A549 (cell line): ENCODE data around the gene A4GALT. TPM values are rescaled to one million over a fixed set of nuclear protein-coding genes. Genes with fewer than 3 reads are reported as not detected.
A peak's percentile ranks its signal among the peaks of the same experiment; 100 is the strongest.

Source experiments
- ATAC-seq, 2 experiments: fragments of 200-7000 bp in 1 of 2; fragments of >200 bp in 1 of 2; cut with Nextera tagmentation in 1 of 2; cut with Tn5 transposase in 1 of 2; 3 replicates each; pipeline versions ENCODE4 v1.8.0 to v1.9.1; 2018 to 2020; ENCODE audit warnings: mild to moderate bottlenecking in 1 of 2, moderate library complexity in 1 of 2
- CTCF ChIA-PET: fragments of 300-600 bp; sonication (Branson Sonifier 250); formaldehyde crosslinking; extraction: SDS; loops from one replicate; lab custom pipeline; 2021; ENCODE audit warnings: antibody characterized with exemption, inconsistent platforms; lab: Yijun Ruan, JAX
- POLR2A ChIA-PET: fragments of 350-600 bp; formaldehyde crosslinking; extraction: SDS; loops from one replicate; lab custom pipeline; 2021; ENCODE audit warnings: antibody characterized with exemption, inconsistent platforms; lab: Yijun Ruan, JAX
- DNase-seq, 2 experiments: peaks; one replicate each; pipeline versions ENCODE4 v3.0.0 to v3.0.0-alpha.2; 2011 to 2016; ENCODE audit warnings: low read depth in 1 of 2, low spot score in 1 of 2
- FAIRE-seq: peaks from 2 replicates; lab custom pipeline; 2011; peaks lifted over from hg19 to GRCh38; lab: Jason Lieb, UNC
- H3K27ac ChIP-seq, 2 experiments: fragments of >200 bp; sonication (Bioruptor Twin); formaldehyde crosslinking; 3 replicates each; pipeline ENCODE4 v1.5.1; 2016 to 2017
- H3K4me1 ChIP-seq: fragments of >200 bp; sonication (Bioruptor Twin); formaldehyde crosslinking; 3 replicates; pipeline ENCODE4 v1.6.1; 2016
- H3K4me2 ChIP-seq: fragments of >200 bp; sonication (Bioruptor Twin); formaldehyde crosslinking; 3 replicates; pipeline ENCODE4 v1.6.1; 2016
- H3K4me3 ChIP-seq: fragments of >200 bp; sonication (Bioruptor Twin); formaldehyde crosslinking; 3 replicates; pipeline ENCODE4 v1.5.1; 2016
- H3K9me3 ChIP-seq: fragments of >200 bp; sonication (Bioruptor Twin); formaldehyde crosslinking; 3 replicates; pipeline ENCODE4 v1.6.1; 2016
- CHD4 ChIP-seq: fragments of 200-600 bp; sonication (generic); IDR thresholded peaks from 2 replicates; pipeline ENCODE4 v1.6.1; 2016; ENCODE audit warnings: antibody characterized with exemption, mild to moderate bottlenecking, borderline replicate concordance
- EHMT2 ChIP-seq: fragments of 200-600 bp; sonication (generic); IDR thresholded peaks from 2 replicates; pipeline ENCODE4 v1.6.1; 2016; ENCODE audit warnings: antibody characterized with exemption, low read depth, mild to moderate bottlenecking, moderate library complexity
- FOSL2 ChIP-seq, 2 experiments: fragments of 450-650 bp in 1 of 2; fragments of >200 bp in 1 of 2; sonication (Bioruptor Twin) in 1 of 2; formaldehyde crosslinking; IDR thresholded peaks; 2 replicates each; pipeline versions ENCODE4 v1.5.0 to v1.6.1; 2016 to 2020; ENCODE audit warnings: mild to moderate bottlenecking in 1 of 2, moderate library complexity in 1 of 2
- HEYL ChIP-seq: fragments of 250-450 bp; sonication (Bioruptor Pico); IDR thresholded peaks from 2 replicates; pipeline ENCODE4 v1.8.0; 2021; ENCODE audit warnings: mild to moderate bottlenecking, moderate library complexity
- HOXA7 ChIP-seq: fragments of 250-450 bp; sonication (Bioruptor Pico); IDR thresholded peaks from 2 replicates; pipeline ENCODE4 v1.5.0; 2020; ENCODE audit warnings: mild to moderate bottlenecking, moderate library complexity
- SREBF2 ChIP-seq: fragments of 450-650 bp; IDR thresholded peaks from 2 replicates; pipeline ENCODE4 v1.6.1; 2014; ENCODE audit warnings: mild to moderate bottlenecking, moderate library complexity
- ZNF302 ChIP-seq: fragments of 250-450 bp; sonication (Bioruptor Pico); IDR thresholded peaks from 2 replicates; pipeline ENCODE4 v1.9.0; 2021; ENCODE audit warnings: inconsistent platforms, mild to moderate bottlenecking, moderate library complexity
- ZSCAN20 ChIP-seq: fragments of 250-450 bp; sonication (Bioruptor Pico); IDR thresholded peaks from 2 replicates; pipeline ENCODE4 v1.8.0; 2022; ENCODE audit warnings: mild to moderate bottlenecking, moderate library complexity
- WGBS: methylation state at CpG from one replicate; pipeline ENCODE4 v1.1.6; 2017; ENCODE audit errors: missing lambda C conversion rate; 5-methylcytosine and 5-hydroxymethylcytosine counted together
- polyA plus RNA-seq, 4 experiments: library from polyadenylated mRNA; depleted of rRNA in 3 of 4; stranded (reverse); fragments of >200 nt; fragmentation: RNase III in 1 of 4; extraction: RNeasy Plus Mini Kit Qiagen cat#74134 plus additional on column Dnase treatment in 1 of 4; gene quantifications; 2 replicates in 3 of 4; 3 replicates in 1 of 4; pipeline ENCODE4 v1.2.3, GENCODE V29; 2011 to 2017
- TF ChIP-seq, protein P1 (sequence below): fragments of >200 bp; sonication (Bioruptor Twin); formaldehyde crosslinking; IDR thresholded peaks from 3 replicates; pipeline ENCODE4 v1.6.1; 2016
- TF ChIP-seq, protein P2 (sequence below): fragments of 250-450 bp; sonication (Bioruptor Pico); IDR thresholded peaks from 2 replicates; pipeline ENCODE4 v1.5.0; 2020; ENCODE audit warnings: low read depth, mild to moderate bottlenecking, moderate library complexity
- TF ChIP-seq, protein P3 (sequence below): fragments of 250-450 bp; sonication (Bioruptor Pico); IDR thresholded peaks from 2 replicates; pipeline ENCODE4 v1.5.0; 2021; ENCODE audit warnings: mild to moderate bottlenecking, moderate library complexity, borderline replicate concordance

A4GALT gene
- polyA plus RNA-seq, 2 of the 4 experiments (the other 2 are of a cell fraction) = 5.1 to 7.8 TPM

DNA sequence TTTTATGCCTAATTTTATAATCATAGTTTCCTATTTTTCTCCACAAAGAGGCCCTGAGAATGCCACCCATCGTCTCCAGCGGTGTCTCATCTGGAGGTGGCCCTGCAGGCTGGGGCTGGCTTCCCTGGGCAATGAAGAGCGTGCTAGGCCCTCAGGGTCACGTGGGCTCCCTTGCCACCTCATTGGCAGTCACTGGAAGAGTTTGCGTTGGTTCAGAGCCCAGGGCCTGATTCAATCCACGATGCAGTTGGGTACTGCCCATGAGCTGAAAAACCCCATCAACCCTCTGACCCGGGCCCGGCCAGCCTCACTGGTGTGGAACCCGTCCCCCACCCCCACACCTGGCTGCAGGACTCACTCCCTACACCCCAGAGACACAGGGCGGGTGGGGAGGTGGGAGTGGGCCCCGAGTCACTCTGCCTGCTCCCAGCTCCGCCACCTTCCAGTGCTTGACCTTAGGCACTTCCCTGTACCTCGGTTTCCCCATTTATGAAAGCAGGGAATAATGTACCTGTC lies 43.4 kb upstream of the A4GALT start (continued):
- TF ChIP-seq ZSCAN20 (CRISPR knock-in tag) (no peak), HOXA7 (CRISPR knock-in tag) (no peak)
- TF ChIP-seq, protein P1, sequence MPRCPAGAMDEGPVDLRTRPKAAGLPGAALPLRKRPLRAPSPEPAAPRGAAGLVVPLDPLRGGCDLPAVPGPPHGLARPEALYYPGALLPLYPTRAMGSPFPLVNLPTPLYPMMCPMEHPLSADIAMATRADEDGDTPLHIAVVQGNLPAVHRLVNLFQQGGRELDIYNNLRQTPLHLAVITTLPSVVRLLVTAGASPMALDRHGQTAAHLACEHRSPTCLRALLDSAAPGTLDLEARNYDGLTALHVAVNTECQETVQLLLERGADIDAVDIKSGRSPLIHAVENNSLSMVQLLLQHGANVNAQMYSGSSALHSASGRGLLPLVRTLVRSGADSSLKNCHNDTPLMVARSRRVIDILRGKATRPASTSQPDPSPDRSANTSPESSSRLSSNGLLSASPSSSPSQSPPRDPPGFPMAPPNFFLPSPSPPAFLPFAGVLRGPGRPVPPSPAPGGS = no peak
- TF ChIP-seq, protein P2, sequence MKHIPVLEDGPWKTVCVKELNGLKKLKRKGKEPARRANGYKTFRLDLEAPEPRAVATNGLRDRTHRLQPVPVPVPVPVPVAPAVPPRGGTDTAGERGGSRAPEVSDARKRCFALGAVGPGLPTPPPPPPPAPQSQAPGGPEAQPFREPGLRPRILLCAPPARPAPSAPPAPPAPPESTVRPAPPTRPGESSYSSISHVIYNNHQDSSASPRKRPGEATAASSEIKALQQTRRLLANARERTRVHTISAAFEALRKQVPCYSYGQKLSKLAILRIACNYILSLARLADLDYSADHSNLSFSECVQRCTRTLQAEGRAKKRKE (CRISPR knock-in tag) = no peak

DNA sequence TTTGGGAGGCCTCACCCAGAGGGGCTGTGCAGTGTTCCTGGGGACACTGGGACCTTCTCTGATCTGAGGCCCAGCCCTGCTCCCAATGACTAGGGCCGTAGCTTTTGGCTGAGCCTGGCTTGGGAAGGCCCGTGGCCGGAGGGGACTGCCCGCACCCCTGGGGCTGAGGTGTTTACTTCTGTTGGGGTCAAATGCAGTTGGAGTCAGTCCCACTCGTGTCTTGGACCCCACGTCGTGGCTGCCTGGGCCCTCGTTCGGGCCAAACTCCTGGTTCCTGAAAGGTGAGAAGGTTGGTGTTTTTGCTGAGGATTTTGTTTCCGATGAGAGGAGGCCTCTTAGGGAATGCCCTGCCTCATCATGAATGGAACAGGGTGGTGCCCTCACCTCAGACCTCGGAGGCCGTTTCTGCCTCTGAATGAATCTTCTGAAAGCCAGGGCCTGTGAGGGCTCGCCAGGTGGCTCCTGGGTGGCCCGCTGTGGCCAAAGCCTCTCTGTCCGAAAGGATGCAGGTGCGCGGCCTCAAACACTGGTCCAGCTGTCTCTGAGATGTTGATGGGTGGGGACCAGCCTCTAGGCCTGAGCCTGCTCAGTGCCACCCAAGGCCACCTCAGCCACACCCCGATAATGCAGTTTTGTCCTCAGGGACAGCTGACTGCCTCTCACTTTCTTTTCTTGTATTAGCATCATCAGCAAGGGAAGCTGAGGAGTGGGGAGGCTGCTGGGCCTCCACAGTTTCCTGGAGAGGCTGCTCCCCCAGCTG lies 40.3 kb upstream of the A4GALT start:
- ChIA-PET CTCF (interaction anchor here (0.8 to 1.0 kb wide), 2 partner anchors 10 to 19 kb away, joined by 3 read pairs; no protein-coding TSS in a partner anchor), POLR2A (no interaction called here)
- FAIRE-seq (no peak), DNase-seq (no peak), ATAC-seq (0 out of 6 replicates have a peak, but pooled peaks of 1 of the 2 experiments have one; percentile 31)
- H3K9me3 ChIP-seq = no peaks in the 10 kb centered on the region
- 85% methylated on average over 9 of the region's 18 CpGs for WGBS
- peaks cover 35% of the 10 kb centered on the region for H3K4me1 ChIP-seq
- H3K27ac ChIP-seq = peak overlapping the region; percentile 76 to 91; a peak in 5 of 6 replicates
- H3K4me3 ChIP-seq = no peak overlapping the region
- H3K4me2 ChIP-seq = no peak overlapping the region
- no peak for TF ChIP-seq HEYL (CRISPR knock-in tag)
- no peak for TF ChIP-seq EHMT2
- TF ChIP-seq, protein P1 = no peak
- TF ChIP-seq ZNF302 (CRISPR knock-in tag) = no peak
- no peak for TF ChIP-seq SREBF2
- no peak for TF ChIP-seq CHD4

DNA sequence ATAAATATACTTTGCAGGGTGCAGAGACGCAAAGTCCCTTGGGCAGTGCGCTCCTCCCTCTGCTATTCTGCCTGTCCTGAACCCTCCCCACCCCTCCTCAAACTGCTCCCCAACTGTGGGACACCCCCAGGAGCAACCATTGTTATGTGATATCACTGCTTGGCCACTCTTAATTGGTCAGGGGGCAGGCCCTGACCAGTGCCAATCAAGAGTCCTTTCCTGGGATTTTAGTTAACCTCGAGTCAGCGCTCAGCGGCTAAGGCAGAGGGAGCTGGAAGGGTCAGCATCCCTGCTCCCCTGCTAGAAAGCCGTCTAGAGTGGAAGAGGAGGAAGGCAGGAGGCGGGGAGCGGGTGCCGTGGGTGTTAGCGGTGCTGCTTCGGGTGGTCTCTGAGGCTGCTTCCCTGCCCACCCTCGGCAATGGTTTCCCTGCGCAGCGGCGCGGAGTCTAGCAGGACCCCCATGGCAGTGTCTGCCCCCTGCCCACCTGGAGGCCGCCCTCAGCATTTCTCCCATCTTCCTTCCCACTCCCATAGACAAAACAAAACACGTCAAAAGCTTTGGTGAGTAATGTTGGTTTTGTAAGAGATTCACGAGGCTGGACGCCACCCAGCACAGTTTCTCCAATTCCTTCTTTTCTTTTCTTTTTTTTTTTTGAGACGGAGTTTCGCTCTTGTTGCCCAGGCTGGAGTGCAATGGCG lies 38.4 kb upstream of the A4GALT start:
- Histone ChIP-seq H3K27ac (peak overlapping the region; percentile 76 to 91), H3K4me2 (peak overlapping the region; percentile 46), H3K4me1 (peaks cover 45% of the 10 kb centered on the region), H3K4me3 (no peak overlapping the region), H3K9me3 (no peaks in the 10 kb centered on the region)
- peak in 1 of 2 experiments; percentile 64 for DNase-seq
- TF ChIP-seq, protein P3, sequence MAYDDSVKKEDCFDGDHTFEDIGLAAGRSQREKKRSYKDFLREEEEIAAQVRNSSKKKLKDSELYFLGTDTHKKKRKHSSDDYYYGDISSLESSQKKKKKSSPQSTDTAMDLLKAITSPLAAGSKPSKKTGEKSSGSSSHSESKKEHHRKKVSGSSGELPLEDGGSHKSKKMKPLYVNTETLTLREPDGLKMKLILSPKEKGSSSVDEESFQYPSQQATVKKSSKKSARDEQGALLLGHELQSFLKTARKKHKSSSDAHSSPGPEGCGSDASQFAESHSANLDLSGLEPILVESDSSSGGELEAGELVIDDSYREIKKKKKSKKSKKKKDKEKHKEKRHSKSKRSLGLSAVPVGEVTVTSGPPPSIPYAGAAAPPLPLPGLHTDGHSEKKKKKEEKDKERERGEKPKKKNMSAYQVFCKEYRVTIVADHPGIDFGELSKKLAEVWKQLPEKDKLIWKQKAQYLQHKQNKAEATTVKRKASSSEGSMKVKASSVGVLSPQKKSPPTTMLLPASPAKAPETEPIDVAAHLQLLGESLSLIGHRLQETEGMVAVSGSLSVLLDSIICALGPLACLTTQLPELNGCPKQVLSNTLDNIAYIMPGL = no peak
- TF ChIP-seq FOSL2 (IDR thresholded peaks at IDR 0.05) (no peak), FOSL2 (CRISPR knock-in tag; IDR thresholded peaks at IDR 0.05) (peak; percentile 43)
- POLR2A ChIA-PET = no interaction called here
- FAIRE-seq = no peak
- CTCF ChIA-PET = no interaction called here
- 74% methylated on average over 21 of the region's 23 CpGs for WGBS
- ATAC-seq = peak in 1 of 2 experiments; percentile 17; a peak in 2 of 6 replicates
